DOHH2 (cell line): ENCODE data around the gene GPR152.

Experiments
- EZH2phosphoT487 ChIP-seq: fragments of 200-600 bp; sonication (generic); IDR thresholded peaks from 2 replicates; pipeline ENCODE4 v1.6.1; 2017; ENCODE audit warnings: borderline replicate concordance, mild to moderate bottlenecking, antibody characterized with exemption, low read length, moderate library complexity, mixed read lengths
- TF ChIP-seq, protein P1 (sequence below): fragments of 200-600 bp; sonication (generic); IDR thresholded peaks from one replicate; pipeline ENCODE4 v1.5.1; 2014; ENCODE audit warnings: antibody characterized with exemption, mild to moderate bottlenecking, low read depth, low read length; ENCODE audit not compliant: poor library complexity, severe bottlenecking

- TF ChIP-seq, protein P1, sequence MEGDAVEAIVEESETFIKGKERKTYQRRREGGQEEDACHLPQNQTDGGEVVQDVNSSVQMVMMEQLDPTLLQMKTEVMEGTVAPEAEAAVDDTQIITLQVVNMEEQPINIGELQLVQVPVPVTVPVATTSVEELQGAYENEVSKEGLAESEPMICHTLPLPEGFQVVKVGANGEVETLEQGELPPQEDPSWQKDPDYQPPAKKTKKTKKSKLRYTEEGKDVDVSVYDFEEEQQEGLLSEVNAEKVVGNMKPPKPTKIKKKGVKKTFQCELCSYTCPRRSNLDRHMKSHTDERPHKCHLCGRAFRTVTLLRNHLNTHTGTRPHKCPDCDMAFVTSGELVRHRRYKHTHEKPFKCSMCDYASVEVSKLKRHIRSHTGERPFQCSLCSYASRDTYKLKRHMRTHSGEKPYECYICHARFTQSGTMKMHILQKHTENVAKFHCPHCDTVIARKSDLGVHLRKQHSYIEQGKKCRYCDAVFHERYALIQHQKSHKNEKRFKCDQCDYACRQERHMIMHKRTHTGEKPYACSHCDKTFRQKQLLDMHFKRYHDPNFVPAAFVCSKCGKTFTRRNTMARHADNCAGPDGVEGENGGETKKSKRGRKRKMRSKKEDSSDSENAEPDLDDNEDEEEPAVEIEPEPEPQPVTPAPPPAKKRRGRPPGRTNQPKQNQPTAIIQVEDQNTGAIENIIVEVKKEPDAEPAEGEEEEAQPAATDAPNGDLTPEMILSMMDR = peak; percentile 31
- TF ChIP-seq EZH2phosphoT487 = no peak
Observed at GRCh38 chr11:67469508-67469811, 16.9 kb upstream of the GPR152 start.
